ENCODE results near the gene OAS2. TPM values are rescaled to one million over a fixed set of nuclear protein-coding genes. Genes with fewer than 3 reads are reported as not detected.

The OAS2 gene
- polyA plus RNA-seq, 1 donor (not counting 4 experiments of a cell fraction or from before 2014, with no cell fraction given), result 92.7 TPM

- Histone ChIP-seq H3K4me1 (ENCODE audit: control insufficient read depth, extremely low read depth, insufficient read depth, low read length) (peaks cover 4% of the 10 kb centered on the region), H3K9me3 (ENCODE audit: control insufficient read depth, low read depth, low read length) (peaks cover 3% of the 10 kb centered on the region), H3K9ac (ENCODE audit: control insufficient read depth, extremely low read depth, insufficient read depth, low read length) (no peak overlapping the region), H4K20me1 (ENCODE audit: control insufficient read depth, extremely low read depth, insufficient read depth, low read length) (no peaks in the 10 kb centered on the region), H3K9me1 (ENCODE audit: control insufficient read depth, extremely low read depth, insufficient read depth, low read length) (no peaks in the 10 kb centered on the region), H3K79me2 (ENCODE audit: control insufficient read depth, insufficient read depth, low read length) (no peaks in the 10 kb centered on the region), H3K4me2 (ENCODE audit: control insufficient read depth, extremely low read depth, insufficient read depth, low read depth, low read length) (no peak overlapping the region), H3K27me3 (ENCODE audit: control insufficient read depth, extremely low read depth, insufficient read depth, low read length) (no peaks in the 10 kb centered on the region), H3K36me3 (ENCODE audit: control insufficient read depth in 2 of 2, extremely low read depth in 1 of 2, insufficient read depth in 2 of 2, low read length in 2 of 2) (peaks cover 9 to 32% of the 10 kb centered on the region in 2 experiments), H2AFZ (ENCODE audit: control insufficient read depth, low read length) (no peak overlapping the region), H3K27ac (ENCODE audit: control insufficient read depth, insufficient read depth, low read length) (no peak overlapping the region), H3K4me3 (ENCODE audit: control insufficient read depth in 2 of 3, extremely low read depth in 1 of 3, insufficient read depth in 2 of 3, low read depth in 1 of 3, low read length in 3 of 3) (no peak overlapping the region)
- TF ChIP-seq CTCF (optimal IDR thresholded peaks at IDR 0.05 in 1 of 3, IDR thresholded peaks at IDR 0.05 in 1 of 3, conservative IDR thresholded peaks at IDR 0.05 in 1 of 3; ENCODE audit: extremely low read depth in 1 of 3, insufficient read depth in 2 of 3, low read length in 3 of 3) (no peak), EZH2 (IDR thresholded peaks at IDR 0.05; ENCODE audit: low read length) (no peak)
- no peak for FAIRE-seq
- dilution Hi-C loops (cut with MboI; ENCODE audit: extremely low pct_ligation_motif_present, low sequenced_read_pairs), result no loop called here
- no peak for DNase-seq (ENCODE audit: low read depth, low spot score)
Measured at GRCh38 chr12:113006206-113006605, 27.9 kb downstream of the OAS2 start.

- Histone ChIP-seq H3K79me2 (ENCODE audit: control insufficient read depth, insufficient read depth, low read length) (no peaks in the 10 kb centered on the region), H3K4me1 (ENCODE audit: control insufficient read depth, extremely low read depth, insufficient read depth, low read length) (peaks cover 4% of the 10 kb centered on the region), H3K9me3 (ENCODE audit: control insufficient read depth, low read depth, low read length) (peaks cover 5% of the 10 kb centered on the region), H3K36me3 (ENCODE audit: control insufficient read depth in 2 of 2, extremely low read depth in 1 of 2, insufficient read depth in 2 of 2, low read length in 2 of 2) (peaks cover 9 to 31% of the 10 kb centered on the region in 2 experiments), H3K27me3 (ENCODE audit: control insufficient read depth, extremely low read depth, insufficient read depth, low read length) (no peaks in the 10 kb centered on the region), H3K4me3 (ENCODE audit: control insufficient read depth in 2 of 3, extremely low read depth in 1 of 3, insufficient read depth in 2 of 3, low read depth in 1 of 3, low read length in 3 of 3) (no peak overlapping the region), H3K9me1 (ENCODE audit: control insufficient read depth, extremely low read depth, insufficient read depth, low read length) (no peaks in the 10 kb centered on the region), H4K20me1 (ENCODE audit: control insufficient read depth, extremely low read depth, insufficient read depth, low read length) (no peaks in the 10 kb centered on the region), H3K27ac (ENCODE audit: control insufficient read depth, insufficient read depth, low read length) (no peak overlapping the region), H3K4me2 (ENCODE audit: control insufficient read depth, extremely low read depth, insufficient read depth, low read depth, low read length) (no peak overlapping the region), H2AFZ (ENCODE audit: control insufficient read depth, low read length) (no peak overlapping the region), H3K9ac (ENCODE audit: control insufficient read depth, extremely low read depth, insufficient read depth, low read length) (no peak overlapping the region)
- no peak for TF ChIP-seq CTCF (optimal IDR thresholded peaks at IDR 0.05 in 1 of 3, IDR thresholded peaks at IDR 0.05 in 1 of 3, conservative IDR thresholded peaks at IDR 0.05 in 1 of 3; ENCODE audit: extremely low read depth in 1 of 3, insufficient read depth in 2 of 3, low read length in 3 of 3)
- TF ChIP-seq EZH2 (IDR thresholded peaks at IDR 0.05; ENCODE audit: low read length), result no peak
- no peak for FAIRE-seq
- no peak for DNase-seq (ENCODE audit: low read depth, low spot score)
- dilution Hi-C loops (cut with MboI; ENCODE audit: extremely low pct_ligation_motif_present, low sequenced_read_pairs), result no loop called here
Measured at GRCh38 chr12:113006641-113007040, 28.3 kb downstream of the OAS2 start.

Data from keratinocyte (primary cell).